HUDEP-2 (cell line): ENCODE results near the gene ARMC5.
A peak's percentile ranks its signal among the peaks of the same experiment; 100 is the strongest.

ENCODE experiments used
- DNase-seq, 76 experiments: peaks; one replicate each; lab custom pipeline; 2025; ENCODE audit not compliant: unreplicated experiment in 76 of 76; lab: John Stamatoyannopoulos, UW

The ARMC5 gene

DNA sequence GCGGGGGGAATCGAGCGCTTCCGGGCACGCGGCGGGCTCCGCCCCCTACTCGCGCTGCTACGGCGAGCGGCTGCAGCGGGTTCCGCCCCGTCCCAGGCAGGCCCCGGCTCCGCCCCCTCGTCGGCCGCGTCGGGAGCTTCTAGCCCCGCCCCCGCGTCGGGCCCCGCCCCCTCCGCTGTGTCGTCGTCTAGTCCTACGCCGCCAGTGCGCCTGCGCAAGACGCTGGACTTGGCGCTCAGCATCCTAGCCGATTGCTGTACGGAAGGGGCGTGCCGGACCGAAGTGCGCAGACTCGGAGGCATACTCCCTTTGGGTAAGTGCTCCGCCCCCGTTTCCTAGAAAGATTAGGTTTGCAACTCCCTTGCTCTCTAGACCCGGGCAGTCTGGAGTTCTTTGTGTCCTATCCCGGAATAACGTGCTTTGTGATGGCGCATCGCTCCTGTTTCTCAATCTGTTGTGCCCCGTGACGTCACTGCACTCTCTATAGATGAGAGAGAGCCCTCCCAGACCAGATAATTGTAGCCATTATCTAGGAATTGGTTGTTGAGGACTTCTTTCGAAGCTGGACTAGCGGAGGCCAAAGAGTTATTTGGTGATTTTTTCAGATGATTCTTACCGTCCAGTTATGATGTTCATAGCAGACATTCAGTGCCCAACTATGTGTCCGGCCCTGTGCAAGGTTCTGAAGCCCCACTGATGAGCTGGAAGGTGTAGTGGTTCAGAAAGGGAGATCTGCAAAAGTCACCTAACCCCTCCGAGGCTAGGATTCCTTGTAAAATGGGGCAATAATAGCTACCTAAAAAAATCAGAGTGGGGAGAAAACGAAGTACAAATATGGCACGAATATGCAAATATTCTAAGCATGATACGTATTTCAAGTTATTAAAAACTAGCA is 633 bp downstream of the ARMC5 start:
- DNase-seq = peak in 75 of 76 experiments; percentile 73 to 100 (median 99)

DNA sequence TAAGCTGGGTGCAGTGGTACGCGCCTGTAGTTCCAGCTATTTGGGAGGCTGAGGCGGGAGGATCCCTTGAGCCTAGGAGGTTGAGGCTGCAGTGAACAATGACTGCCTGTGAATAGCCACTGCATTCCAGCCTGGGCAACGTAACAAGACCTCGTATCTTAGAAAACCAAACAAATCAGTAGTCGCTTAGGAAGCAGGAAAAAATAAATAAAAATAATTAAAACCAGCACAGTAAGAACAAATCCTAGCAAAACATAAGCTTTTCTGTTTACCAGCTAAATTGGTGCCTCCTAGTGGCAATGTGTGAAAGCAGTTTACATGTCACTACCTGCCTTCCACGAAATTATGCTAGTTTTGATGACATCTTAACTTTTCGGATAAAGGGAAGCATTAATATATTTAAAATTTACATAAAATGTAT is 1.3 kb downstream of the ARMC5 start:
- peak in 13 of 76 experiments; percentile 9 to 38 (median 27) for DNase-seq

DNA sequence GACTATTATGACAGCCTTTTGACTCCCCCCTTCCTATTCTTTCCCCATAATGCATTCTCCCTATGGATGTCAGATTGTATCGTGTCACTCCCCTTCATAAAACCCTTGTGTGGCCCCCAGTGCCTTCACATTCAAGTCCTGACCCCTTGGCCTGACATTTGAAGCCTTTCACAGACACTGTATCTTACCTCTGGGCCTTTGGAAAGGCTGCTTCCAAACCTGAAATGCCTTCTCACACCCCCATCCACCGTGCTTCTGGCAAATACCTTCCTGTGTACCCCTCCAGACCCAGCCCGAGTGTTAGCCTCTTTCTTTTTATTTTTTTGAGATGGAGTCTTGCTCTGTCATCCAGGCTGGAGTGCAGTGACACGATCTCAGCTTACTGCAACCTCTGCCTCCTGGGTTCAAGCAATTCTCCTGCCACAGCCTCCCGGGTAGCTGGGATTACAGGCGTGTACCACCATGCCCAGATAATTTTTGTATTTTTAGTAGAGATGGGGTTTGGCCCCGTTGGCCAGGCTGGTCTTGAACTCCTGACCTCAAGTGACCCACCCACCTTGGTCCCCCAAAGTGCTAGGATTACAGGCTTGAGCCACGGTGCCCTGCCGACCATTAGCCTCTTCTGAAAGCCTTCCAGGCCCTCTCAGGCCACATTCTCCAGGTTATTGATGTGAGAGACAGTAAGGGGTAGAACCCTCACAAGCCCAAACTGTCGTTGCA is 2.1 kb downstream of the ARMC5 start:
- DNase-seq = no peak

DNA sequence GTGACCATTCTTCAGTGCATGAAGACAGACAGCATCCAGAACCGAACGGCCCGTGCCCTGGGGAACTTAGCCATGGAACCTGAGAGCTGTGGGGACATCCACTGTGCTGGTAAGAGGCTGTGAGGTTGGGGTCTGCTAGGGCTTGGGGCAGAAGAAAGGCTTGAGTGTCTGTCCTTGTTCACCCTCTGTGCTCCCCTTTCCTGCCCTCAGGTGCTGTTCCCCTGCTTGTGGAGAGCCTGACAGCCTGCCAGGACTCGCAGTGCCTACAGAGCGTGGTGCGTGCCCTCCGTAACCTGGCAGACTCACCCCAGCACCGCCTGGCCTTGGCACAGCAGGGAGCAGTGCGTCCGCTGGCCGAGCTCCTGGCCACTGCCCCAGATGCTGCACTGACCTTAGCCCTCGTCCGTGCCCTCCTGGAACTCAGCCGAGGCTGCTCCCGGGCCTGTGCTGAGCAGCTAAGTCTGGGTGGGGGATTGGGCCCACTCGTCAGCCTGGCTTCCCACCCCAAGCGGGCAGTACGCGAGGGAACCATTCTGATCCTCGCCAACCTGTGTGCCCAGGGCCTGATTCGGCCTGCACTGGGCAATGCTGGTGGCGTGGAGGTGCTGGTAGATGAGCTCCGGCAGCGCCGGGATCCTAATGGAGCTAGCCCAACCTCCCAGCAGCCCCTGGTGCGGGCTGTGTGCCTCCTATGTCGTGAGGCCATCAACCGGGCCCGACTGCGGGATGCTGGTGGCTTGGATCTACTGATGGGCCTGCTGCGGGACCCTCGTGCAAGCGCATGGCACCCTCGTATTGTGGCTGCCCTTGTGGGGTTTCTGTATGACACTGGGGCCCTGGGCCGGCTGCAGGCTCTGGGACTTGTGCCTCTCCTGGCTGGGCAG is 2.9 kb downstream of the ARMC5 start:
- no peak for DNase-seq

DNA sequence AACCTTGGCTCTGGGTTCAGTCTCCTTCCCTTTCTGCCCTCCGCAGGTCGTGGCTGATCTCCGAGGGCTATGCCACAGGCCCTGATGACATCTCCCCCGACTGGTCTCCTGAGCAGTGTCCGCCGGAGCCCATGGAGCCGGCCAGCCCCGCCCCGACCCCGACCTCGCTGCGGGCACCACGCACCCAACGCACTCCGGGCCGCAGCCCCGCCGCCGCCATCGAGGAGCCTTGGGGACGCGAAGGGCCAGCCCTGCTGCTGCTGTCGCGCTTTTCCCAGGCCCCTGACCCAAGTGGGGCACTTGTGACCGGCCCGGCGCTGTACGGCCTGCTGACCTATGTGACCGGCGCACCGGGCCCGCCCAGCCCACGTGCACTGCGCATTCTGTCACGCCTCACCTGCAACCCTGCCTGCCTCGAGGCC is 5.1 kb downstream of the ARMC5 start:
- no peak for DNase-seq

DNA sequence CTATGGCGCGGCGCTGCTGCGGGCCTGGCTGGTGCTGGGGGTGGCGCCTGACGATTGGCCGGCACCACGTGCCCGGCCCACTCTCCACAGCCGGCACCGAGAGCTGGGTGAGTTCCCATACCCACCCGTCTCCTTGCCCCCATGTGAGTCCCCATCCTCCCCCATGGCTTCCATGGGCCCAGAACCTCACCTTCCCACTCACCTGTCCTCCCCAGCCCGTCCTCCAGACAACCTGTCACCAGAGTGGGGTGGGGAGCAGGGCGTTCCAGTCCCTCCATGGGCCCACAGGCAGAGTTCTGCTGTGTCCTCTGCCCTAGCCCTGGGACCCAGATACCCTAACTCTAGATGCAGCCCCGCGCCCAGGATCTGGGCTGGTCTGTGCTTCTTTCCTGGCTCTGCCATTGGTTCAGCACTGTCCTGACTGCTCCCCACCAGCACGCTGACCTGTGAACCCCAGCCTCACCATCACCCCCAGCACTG is 5.5 kb downstream of the ARMC5 start:
- no peak for DNase-seq

DNA sequence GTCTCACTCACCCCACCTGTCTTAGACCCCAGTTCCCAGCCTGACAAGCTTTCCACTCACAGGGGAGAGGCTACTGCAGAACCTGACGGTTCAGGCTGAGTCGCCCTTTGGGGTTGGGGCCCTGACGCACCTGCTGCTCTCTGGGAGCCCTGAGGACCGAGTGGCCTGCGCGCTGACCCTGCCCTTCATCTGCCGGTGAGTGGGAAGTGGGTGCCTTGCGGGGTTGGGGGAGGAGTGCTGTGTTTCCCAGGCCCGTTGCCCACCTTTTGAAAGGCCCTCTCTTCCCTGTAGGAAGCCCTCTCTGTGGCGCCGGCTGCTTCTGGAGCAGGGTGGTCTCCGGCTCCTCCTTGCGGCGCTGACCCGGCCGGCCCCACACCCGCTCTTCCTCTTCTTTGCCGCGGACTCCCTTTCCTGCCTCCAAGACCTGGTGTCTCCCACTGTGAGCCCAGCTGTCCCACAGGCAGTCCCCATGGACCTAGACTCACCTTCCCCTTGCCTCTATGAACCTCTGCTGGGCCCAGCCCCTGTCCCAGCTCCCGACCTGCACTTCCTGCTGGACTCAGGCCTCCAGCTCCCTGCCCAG is 6.6 kb downstream of the ARMC5 start:
- no peak for DNase-seq

DNA sequence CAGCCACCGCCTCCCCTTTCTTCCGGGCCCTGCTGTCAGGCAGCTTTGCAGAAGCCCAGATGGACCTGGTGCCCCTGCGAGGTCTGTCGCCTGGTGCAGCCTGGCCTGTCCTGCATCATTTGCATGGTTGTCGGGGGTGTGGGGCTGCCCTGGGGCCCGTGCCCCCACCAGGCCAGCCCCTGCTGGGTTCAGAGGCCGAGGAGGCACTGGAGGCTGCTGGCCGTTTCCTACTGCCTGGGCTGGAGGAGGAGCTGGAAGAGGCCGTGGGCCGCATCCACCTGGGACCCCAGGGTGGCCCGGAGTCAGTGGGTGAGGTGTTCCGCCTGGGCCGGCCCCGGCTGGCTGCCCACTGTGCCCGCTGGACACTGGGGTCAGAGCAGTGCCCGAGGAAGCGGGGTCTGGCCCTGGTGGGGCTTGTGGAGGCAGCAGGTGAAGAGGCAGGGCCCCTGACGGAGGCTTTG is 7.1 kb downstream of the ARMC5 start:
- DNase-seq = no peak

DNA sequence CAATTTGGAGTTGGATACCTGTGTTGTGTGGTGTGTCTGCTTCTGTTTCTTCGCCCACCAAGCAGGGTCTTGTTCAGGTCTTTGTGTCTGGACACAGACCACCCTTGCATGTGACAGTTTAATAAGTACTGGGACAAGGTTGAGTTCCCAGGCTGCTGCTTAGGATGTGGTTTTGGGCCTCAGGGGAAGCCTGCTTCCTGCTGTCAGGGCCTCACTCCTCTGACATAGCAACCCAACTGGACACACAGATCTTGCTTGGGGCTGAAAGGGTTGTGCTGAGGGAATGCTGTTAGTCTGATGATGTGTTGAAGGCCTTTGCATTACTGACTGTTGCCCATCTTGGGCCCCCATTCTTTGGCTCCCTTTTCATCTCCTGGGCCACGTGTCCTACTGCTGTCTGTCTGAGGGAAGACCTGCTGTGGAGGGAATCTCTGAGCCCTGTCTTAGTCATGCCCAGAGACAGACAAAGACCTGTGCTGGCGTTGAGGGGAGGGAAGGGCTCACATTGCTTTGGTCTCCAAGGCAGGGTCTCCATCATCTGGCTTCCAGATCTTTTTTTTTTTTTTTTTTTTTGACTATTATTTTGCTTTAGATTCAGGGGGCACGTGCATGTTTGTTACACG is 8.0 kb downstream of the ARMC5 start:
- no peak for DNase-seq

DNA sequence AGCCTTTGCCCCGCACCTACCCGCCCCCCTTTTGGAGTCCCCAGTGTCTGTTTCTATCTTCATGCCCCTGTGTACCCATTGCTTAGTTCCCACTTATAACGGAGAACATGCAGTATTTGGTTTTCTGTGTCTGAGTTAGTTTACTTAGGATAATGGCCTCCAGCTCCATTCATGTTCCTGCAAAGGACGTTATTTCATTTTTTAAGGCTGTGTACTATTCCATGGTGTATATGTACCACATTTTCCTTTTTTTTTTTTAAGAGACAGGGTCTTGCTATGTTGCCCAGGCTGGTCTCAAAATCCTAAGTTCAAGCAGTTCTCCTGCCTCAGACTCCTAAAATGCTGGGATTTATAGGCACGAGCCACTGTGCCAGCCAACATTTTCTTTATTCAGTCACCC is 8.6 kb downstream of the ARMC5 start:
- DNase-seq = no peak

DNA sequence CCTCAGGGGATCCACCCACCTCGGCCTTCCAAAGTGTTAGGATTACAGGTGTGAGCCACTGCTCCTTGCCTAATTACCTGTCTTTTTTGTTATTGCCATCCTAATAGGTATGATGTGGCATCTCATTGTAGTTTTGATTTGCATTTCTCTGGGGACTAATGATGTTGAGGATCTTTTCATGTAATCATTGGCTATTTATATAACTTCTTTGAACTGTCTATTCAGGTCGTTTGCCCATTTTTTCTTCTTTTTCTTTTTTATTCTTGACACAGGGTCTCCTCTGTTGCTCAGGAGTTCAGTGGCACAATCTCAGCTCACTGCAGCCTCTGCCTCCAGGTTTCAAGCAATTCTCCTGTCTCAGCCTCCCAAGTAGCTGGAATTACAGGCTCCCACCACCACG is 11.3 kb downstream of the ARMC5 start:
- no peak for DNase-seq

DNA sequence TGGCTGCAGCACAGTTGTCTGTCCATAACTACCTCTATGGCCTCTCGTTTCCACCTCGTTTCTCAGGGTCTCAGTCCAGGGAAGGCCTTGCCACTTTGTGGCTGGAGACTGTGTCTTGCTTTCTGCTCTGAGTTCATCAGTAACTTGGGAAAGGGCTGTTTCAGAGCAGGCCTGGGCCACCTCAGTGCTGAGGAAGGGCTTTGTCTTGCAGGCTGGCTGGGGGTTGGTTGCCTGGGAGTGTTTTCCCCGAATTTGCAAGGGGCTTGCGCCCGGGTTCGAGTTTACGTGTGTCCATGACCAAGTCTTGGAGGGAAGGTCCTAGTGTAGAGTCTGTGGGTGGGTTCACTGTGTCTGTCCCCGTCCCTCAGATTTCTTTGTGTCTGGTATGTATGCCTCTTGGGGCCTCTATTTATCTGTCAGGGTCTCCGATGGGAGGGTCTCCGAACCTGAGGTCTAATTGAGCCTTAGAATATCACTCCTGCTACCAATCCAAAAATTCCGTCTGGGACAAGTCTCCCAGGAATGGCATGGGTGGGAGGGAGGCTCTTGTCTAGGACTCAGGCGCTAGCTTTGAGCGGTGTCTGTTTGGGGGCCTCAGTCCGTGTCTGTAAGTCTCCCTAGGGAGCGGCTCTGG is 12.1 kb downstream of the ARMC5 start:
- no peak for DNase-seq

DNA sequence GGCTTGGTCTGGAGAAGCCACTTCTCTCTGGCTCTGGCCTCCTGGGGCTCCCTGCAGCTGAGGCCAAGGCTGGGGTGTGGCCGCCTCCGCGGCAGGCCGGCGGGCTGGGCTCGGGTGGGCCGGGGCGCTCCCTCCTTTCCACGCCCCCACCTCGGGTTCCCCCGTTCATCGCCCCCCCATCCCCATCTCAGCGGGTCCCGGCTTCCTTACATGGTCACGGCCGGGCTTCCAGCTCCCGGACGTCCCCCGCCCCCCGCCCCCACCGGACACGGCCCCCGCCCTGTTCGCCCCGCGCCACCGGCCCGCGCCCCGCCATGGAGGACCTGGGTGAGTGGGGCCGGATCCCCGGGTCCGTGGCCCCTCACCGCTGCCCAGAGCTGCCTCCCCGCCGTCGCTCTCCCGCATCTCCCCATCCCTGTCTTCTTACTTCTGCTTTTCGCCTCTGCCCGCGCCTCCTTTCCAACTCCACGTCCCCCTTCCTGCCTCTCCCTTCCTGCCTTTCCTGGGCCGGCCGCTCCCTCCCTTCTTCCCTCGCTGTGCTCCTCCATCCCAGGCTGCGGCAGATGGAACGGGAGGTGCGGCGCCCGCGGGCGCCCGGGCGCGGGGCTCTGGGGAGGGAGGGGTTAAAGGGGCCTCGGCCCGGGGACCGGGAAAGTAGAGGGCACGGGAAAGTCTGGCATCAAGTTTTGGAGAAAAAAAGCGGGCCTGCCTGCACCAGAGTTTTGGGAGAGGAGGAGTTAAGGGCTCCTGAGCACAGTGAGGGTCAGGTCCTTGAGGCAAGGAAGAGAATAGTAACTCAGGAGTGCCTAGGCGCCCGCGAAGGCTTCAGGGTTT is 12.8 kb downstream of the ARMC5 start, which contains the start of gene TGFB1I1:
TSS of gene TGFB1I1 (plus strand) at position 278 of the 834 bp plus-strand sequence. CDS start at position 315, 37 bp downstream.
- DNase-seq = peak in 3 of 76 experiments; percentile 13 to 18 (median 16)

DNA sequence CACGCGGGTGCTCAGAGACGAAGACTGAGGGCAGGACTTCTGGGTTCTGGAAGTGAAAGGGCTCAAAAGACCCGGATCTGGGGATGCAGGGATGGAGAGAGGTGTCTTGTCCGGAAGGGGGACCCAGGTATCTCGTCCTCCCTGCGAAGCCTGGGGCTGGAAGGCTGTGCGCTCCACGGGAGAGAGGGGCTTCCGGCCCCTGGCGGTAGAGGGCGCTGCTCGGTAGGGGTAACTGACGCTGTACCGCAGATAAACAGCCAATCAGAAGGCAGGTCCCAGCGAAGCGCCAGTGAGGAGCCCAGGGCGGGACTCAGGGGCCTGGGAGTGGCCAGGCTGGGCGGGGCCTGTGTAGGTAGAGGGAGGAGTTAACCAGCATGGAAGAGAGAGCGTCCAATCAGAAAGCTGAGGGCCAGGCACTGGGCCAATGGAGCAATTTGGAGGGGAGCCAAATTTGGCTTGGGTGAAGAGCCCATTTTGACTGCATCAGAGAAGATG is 13.5 kb downstream of the ARMC5 start:
- DNase-seq = peak in 67 of 76 experiments; percentile 23 to 93 (median 76)

DNA sequence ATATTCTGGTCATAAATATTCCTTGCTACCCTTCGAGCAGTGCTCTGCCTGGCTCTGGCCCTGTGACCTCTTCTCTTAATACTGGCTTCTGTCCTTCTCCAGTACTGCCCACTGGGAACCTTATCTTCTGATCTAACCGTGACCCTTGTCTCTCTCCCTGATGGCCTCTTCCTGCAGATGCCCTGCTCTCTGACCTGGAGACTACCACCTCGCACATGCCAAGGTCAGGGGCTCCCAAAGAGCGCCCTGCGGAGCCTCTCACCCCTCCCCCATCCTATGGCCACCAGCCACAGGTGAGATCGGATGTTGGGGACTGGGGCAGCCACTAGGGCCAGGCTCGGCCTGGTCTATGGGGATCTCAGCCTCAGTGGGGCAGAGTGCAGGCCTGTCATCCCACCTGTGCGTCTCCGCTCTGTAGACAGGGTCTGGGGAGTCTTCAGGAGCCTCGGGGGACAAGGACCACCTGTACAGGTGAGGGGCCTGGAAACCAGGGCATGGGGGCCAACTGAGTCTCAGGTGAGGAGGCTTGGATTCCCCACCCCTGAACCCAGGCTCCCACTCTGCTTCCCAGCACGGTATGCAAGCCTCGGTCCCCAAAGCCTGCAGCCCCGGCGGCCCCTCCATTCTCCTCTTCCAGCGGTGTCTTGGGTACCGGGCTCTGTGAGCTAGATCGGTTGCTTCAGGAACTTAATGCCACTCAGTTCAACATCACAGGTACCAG is 14.1 kb downstream of the ARMC5 start:
- no peak for DNase-seq

DNA sequence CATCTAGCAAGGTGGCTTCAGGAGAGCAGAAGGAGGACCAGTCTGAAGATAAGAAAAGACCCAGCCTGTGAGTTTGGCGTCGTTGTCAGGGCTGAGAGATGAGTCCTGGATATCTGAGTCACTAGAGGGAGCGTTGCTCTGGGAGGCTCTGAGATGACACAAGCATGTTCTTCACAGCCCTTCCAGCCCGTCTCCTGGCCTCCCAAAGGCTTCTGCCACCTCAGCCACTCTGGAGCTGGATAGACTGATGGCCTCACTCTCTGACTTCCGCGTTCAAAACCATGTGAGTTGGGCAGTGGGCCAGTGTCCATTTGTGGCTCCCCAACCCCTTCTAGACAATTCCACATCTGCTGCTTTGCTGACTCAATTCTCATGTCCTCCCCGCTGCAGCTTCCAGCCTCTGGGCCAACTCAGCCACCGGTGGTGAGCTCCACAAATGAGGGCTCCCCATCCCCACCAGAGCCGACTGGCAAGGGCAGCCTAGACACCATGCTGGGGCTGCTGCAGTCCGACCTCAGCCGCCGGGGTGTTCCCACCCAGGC is 14.9 kb downstream of the ARMC5 start:
- peak in 53 of 76 experiments; percentile 4 to 60 (median 32) for DNase-seq
